GM18858 (cell line): ENCODE data around the gene MANBA.
A peak's percentile ranks its signal among the peaks of the same experiment; 100 is the strongest.

Experiments
- ATAC-seq: cut with Tn5 transposase; IDR thresholded peaks from one replicate; pipeline ENCODE4 v1.9.1; 2021; ENCODE audit not compliant: unreplicated experiment

MANBA gene

DNA sequence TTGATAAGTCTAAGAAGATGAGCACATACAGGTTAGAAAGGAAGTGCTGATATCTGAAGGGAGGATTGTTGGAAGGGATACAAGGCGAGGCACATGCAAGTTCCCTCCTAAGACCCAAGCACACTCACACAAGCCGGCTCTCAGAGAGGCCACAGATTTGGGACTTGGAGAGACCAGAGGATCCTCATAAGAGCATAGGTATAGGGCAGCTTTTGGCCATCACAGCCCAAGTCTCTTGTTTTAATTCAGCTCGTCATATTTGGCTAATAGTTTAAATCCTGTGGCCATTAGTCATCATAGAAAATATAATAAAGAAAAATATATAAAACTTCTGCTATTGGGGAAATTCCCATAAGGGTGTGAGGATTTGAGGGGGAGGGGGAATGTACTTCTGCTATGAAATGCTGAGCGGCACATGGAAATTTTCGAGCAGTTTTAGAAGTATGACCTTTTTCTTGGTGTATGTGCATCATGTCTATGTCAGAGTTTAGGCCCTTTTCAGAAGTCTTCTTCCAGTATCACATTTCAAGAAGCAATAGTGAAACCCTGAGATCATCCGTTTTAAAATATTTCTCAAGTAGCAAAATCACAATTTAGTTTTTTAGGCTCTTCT lies 161.9 kb downstream of the MANBA start:
- peak; percentile 5 for ATAC-seq

DNA sequence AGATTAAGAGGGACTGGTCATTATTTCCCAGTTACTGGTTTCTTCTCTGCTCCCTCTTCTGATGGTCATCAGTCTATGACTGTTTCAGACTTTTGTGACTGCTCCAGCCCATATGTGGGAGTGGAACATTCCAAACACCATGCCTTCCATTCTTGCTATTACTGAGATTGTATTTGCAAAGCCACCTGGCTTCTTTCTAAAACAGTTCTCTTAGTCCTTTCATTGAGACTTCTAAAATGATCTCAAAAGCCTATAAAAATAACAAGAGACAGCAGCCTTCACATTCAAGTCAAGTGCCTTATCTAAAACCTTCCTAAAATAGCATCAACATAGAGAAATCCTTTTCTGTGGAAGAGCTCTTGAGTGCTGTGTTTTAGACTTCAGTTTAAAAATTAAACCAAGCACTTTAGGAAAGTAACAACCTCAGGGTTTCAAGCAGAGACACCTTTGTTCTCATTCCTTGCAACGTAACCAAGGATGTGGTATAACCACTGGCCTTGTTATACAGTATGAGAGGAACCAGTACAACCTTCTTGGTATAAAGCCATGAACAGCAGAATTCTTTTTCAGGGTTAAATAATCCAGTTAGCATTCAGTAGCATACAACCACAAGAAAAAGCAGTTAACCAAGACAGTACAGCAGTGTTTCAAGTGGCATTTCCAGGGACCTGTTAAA lies 162.5 kb downstream of the MANBA start:
- ATAC-seq = peak; percentile 68

DNA sequence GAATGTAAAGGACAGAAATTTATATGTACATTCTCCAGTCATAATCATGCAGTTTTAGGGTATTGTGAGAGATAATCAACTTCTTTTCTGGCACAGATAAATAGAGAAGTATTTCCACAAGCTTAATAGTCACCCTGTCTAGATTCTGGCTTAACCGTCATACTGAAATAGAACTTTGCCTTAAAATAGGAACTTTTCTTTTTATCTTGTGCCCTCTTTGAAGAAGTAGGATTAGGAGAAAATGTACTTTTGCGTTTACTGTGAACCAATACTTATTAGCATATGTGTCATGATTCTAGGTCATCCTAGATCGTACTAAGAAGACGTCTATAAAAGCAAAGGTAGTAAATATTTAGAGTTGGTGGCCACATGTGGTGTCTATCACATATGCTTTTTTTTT lies 164.2 kb downstream of the MANBA start:
- ATAC-seq = no peak

DNA sequence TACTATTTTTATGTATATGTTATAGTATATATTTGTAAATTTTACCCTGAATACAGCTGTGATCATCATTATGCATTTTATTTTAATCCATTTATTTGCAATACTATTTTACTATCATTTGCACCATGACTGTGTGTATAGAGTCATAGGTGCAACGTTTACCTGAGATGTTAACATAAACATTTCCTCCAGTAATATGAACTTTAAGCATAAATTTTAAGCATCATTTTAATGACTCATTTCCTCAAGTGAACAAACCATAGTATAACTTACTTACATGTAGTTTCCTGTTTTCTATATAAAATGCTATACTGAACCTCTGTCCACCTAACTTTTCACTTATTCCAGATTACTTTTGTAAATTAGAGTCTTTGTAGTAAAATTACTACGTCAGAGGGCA lies 166.8 kb downstream of the MANBA start:
- no peak for ATAC-seq

DNA sequence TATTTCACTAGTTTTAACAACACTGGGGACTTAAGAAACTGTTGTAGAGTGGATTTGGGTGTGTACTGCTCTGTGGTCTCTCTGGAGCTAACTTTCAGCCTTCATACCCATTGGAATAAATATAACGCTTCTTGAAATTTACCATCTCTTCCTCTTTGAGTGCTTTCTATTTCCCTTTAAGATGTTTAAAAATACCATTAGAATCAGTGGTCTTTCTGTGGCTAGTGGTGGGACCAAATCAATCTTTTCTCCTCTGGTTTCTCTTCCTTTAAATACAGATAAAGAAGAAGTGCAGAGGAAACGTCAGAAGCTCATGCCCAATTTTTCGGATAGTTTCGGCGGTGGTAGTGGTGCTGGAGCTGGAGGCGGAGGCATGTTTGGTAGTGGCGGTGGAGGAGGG lies 167.6 kb downstream of the MANBA start:
- ATAC-seq = no peak

DNA sequence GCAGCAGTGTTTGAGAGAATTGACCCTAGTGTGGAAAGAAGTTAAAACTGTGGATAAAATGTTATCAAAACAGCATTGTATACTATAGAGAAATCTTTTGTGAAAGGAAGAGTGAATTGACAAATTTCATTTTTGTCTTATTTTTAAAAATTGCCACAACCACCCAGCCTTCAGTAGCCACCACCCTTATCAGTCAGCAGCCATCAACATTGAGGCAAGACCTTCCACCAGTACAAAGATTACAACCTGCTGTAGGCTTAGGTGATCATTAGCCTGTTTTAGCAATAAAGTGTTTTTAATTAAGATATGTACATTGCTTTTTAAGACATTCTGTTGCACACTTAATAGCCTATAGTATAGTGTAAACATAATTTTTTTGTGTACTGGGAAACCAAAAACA lies 168.5 kb downstream of the MANBA start:
- ATAC-seq = no peak

DNA sequence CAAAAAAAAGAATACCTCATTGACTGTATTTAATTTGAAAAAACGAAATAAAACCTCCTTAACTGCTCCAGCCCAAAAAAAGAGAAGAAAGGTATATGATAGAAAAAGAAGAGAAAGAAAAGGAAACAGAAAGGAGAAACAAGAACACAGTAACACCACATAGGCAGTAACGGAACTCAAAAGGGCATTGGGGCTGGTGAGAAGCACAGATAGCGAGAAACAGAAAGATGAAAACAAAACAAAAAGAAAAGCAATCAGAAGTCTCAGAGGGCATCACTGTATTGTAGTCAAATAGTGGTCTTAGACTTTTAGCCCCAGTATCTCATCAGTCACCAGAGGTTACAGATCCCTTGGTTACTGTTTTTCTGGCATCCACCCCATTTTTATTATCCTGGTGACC lies 171.0 kb downstream of the MANBA start:
- ATAC-seq = no peak

DNA sequence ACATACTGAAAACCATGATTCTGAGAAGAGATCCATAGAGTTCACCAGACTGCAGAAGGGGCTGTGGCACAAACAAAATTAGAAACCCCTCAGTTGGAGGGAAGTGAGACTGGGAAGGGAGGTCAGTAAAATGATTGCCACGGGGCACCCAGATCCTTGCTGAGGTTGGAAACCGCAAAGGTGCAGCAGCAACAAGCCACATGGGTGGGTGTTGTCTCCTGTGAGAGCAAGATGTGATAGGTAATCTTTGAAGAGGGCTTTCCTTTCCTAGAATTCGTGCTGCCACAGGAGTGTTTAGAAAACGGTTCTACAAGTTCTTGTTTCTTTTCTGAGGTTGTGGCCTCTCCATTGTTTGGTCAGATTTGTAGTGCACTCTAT lies 174.1 kb downstream of the MANBA start:
- ATAC-seq = peak; percentile 29

DNA sequence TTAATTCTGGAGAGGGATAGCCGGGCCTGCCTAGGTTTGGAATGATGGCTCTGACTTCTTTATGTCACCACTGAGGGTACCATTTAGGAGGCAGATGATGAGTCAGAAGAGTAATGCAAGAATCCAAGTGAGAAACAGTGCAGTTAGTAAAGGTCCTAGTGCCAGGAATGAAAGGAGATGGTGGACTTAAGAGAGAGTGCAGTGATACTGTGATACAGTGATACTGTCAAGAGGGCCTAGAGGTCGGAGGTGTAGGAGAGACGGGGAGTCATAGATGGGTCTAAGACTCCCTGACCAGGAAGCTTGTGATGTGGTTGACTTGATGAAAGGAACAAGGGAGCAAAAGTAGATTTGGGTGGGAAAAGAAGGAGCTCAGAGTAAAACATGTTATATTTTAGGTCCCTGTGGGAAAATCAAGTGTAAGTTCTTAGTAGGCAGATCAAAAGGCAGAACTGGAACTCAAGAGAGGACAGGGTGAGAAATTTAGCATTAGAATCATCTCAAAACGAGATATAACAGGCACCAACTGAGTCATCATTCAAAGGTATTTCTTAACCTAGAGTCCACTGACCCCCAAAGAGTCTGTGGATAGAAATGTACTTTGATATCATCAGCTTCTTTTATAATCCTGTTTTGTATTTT lies 174.6 kb downstream of the MANBA start:
- peak; percentile 40 for ATAC-seq

DNA sequence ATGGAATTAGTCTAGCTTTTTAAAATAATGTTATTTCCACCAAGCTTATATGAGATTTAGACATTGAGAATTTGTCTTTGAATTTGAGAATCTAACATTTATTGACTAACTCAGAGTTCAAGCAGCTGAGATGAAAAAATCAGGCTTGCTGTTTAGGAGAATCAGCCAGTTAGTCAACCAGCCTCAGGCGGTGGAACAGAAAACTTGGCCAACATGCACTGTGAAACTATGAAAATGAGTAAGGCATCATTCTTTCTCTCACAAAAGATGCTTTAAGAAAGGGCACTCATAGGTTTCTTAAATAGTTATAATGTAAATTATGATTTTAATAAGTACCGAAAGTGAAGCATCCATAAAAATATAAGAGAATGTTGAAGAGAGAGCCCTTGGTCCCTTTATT lies 175.4 kb downstream of the MANBA start:
- peak; percentile 38 for ATAC-seq

DNA sequence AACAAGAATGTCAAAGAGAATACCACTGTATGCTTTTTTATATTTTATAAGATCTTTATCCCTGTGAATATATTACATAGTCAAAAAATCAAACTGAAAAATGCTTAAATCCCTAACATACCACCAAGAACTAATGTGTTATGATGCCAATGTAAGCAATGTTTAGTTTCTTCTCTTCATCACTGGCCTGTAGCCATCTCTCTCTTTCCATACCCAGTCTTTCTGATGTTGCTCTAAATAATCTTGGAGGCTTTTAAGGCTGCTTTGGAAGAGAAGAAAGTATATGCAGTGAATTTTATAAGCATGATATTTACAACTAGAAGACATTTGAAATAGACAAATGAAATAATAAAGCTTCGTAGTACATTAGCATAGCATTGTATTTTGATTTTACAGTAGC lies 176.7 kb downstream of the MANBA start:
- ATAC-seq = no peak
